ENCODE data around the gene PTCH2. TPM values are rescaled to one million over a fixed set of nuclear protein-coding genes. Genes with fewer than 3 reads are reported as not detected.

PTCH2 gene
- total RNA-seq, 1 experiment from 2014 or later: 0.79 TPM

DNA sequence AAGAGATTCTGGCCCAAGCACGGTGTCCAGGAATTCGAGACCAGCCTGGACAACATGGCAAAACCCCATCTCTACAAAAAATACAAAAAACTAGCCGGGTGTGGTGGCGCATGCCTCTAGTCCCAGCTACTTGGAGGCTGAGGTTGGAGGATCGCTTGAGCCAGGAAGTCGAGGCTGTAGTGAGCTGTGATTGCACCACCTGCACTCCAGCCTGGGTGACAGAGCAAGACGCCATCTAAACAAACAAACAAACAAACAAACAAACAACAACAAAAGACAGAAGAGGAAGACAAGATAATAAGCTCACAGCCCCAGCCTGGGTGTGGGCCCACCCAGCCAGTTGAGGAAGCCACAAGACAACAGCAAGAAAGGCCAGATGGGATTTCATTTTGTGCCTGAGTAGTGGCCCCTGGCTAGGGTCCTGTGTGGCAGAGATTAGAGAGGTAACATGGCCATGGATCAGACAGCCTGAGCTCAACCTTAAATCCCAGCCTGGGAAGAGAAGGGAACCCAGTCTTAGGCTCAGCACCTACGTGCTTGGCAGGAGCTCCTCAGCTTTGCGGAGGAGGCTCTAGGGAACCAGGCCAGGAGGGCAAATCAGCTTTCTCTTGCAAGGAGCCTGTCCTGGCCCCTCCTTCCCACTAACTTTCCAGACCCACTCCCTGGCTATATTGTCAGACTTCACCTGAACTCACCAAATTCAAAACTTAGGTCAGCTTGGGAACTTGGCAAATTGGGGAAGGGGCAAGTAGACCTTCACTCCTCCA lies 50.1 kb downstream of the PTCH2 start:
- no peak overlapping the region for H3K4me3 Mint-ChIP-seq (ENCODE audit: unreplicated experiment)
- BruUV-seq (replicated peaks): no TSS peak
- H3K27ac Mint-ChIP-seq (ENCODE audit: low read depth, unreplicated experiment): peak overlapping the region; percentile 85
- no peak for DNase-seq (ENCODE audit: unreplicated experiment)
- no peak for TF ChIP-seq CTCF (IDR thresholded peaks at IDR 0.05; ENCODE audit: unreplicated experiment)
- H3K36me3 Mint-ChIP-seq (ENCODE audit: insufficient read depth, unreplicated experiment): no peaks in the 10 kb centered on the region
- peaks cover 7% of the 10 kb centered on the region for H3K4me1 Mint-ChIP-seq (ENCODE audit: insufficient read depth, unreplicated experiment)
- H3K9me3 Mint-ChIP-seq (ENCODE audit: unreplicated experiment): no peaks in the 10 kb centered on the region
- ChIA-PET CTCF (interaction anchor here (0.6 to 2.6 kb wide), 23 partner anchors 10 to 1351 kb away, joined by 3 to 14 read pairs (median 4); partner anchors contain the start of genes EIF2B3, RPS8 and UROD), POLR2A (interaction anchor here (0.6 to 2.7 kb wide), 13 partner anchors 9 to 776 kb away, joined by 3 to 29 read pairs (median 5); partner anchors contain the start of genes BTBD19, HECTD3, RNU5D-1 and RPS8)
- no peaks in the 10 kb centered on the region for H3K27me3 Mint-ChIP-seq (ENCODE audit: insufficient read depth, unreplicated experiment)
- intact Hi-C loops (cut with micrococcal nuclease): loop anchor here (2.0 kb wide), 3 partner anchors 42 to 508 kb away; partner anchors contain the start of gene UROD

- no peak for TF ChIP-seq CTCF (IDR thresholded peaks at IDR 0.05; ENCODE audit: unreplicated experiment)
- Mint-ChIP-seq H3K36me3 (ENCODE audit: insufficient read depth, unreplicated experiment) (no peaks in the 10 kb centered on the region), H3K4me1 (ENCODE audit: insufficient read depth, unreplicated experiment) (peaks cover 7% of the 10 kb centered on the region), H3K27me3 (ENCODE audit: insufficient read depth, unreplicated experiment) (no peaks in the 10 kb centered on the region), H3K4me3 (ENCODE audit: unreplicated experiment) (no peak overlapping the region), H3K27ac (ENCODE audit: low read depth, unreplicated experiment) (no peak overlapping the region), H3K9me3 (ENCODE audit: unreplicated experiment) (no peaks in the 10 kb centered on the region)
- CTCF ChIA-PET: interaction anchor here (0.5 to 1.5 kb wide), 5 partner anchors 7 to 1046 kb away, joined by 3 to 6 read pairs (median 4); no protein-coding TSS in a partner anchor
- POLR2A ChIA-PET: interaction anchor here (0.7 to 4.2 kb wide), 6 partner anchors 9 to 79 kb away, joined by 3 to 36 read pairs (median 8); partner anchors contain the start of genes PLK3, RNU5D-1 and RPS8
- no TSS peak for BruUV-seq (replicated peaks)
- DNase-seq (ENCODE audit: unreplicated experiment): no peak
- intact Hi-C loops (cut with micrococcal nuclease): no loop called here
Observed at GRCh38 chr1:44790968-44791801, 51.9 kb downstream of the PTCH2 start.

GRCh38 chr1:44788120-44788860 lies 54.8 kb downstream of the PTCH2 start, which contains the start of gene BEST4:
Gene BEST4, minus strand, starts transcription at chr1:44788170. Its CDS starts 465 bp downstream, at chr1:44787705.
- intact Hi-C loops (cut with micrococcal nuclease): no loop called here
- no peaks in the 10 kb centered on the region for H3K9me3 Mint-ChIP-seq (ENCODE audit: unreplicated experiment)
- CTCF ChIA-PET: interaction anchor here (1.1 to 1.5 kb wide), 2 partner anchors 61 to 519 kb away, joined by 3 read pairs; no protein-coding TSS in a partner anchor
- no peak within 1 kb of the TSS for H3K4me3 Mint-ChIP-seq (ENCODE audit: unreplicated experiment)
- no TSS peak for BruUV-seq (replicated peaks)
- H3K4me1 Mint-ChIP-seq (ENCODE audit: insufficient read depth, unreplicated experiment): peaks cover 9% of the 10 kb centered on the region
- no peaks in the 10 kb centered on the region for H3K27me3 Mint-ChIP-seq (ENCODE audit: insufficient read depth, unreplicated experiment)
- no peaks in the 10 kb centered on the region for H3K36me3 Mint-ChIP-seq (ENCODE audit: insufficient read depth, unreplicated experiment)
- DNase-seq (ENCODE audit: unreplicated experiment): no peak
- POLR2A ChIA-PET: interaction anchor here (3.7 to 4.2 kb wide), 2 partner anchors 12 to 58 kb away, joined by 15 to 36 read pairs; partner anchors contain the start of genes RNU5D-1 and RPS8
- TF ChIP-seq CTCF (IDR thresholded peaks at IDR 0.05; ENCODE audit: unreplicated experiment): no peak
- no peak within 1 kb of the TSS for H3K27ac Mint-ChIP-seq (ENCODE audit: low read depth, unreplicated experiment)

Data from MCF 10A (cell line).